ENCODE measurements around the gene ESRRA. TPM values are rescaled to one million over a fixed set of nuclear protein-coding genes. Genes with fewer than 3 reads are reported as not detected.

Gene ESRRA
- total and polyA plus RNA-seq, 2 donors = 13.3 to 53.2 TPM

Small RNAs within 50 kb of the gene (small RNA-seq; reads per million reads assigned to genes)
- gene MIR7155 = 0.18 reads per million
- not detected for gene RF00019

Other genes with a start within 250 kb of the ESRRA start
- 9.8 TPM for gene MACROD1, start 139.4 kb upstream of the ESRRA start, total RNA-seq
- gene MACROD1, start 139.4 kb upstream of the ESRRA start, polyA plus RNA-seq = 25.1 TPM
- gene STIP1, start 119.4 kb upstream of the ESRRA start, total RNA-seq = 42.7 TPM
- 84.0 TPM for gene STIP1, start 119.4 kb upstream of the ESRRA start, polyA plus RNA-seq
- gene FERMT3, start 98.8 kb upstream of the ESRRA start, total RNA-seq = 7.8 TPM
- 16.8 TPM for gene FERMT3, start 98.8 kb upstream of the ESRRA start, polyA plus RNA-seq
- 12.7 TPM for gene TRPT1, start 79.3 kb upstream of the ESRRA start, total RNA-seq
- 45.3 TPM for gene TRPT1, start 79.3 kb upstream of the ESRRA start, polyA plus RNA-seq
- 15.4 TPM for gene NUDT22, start 79.2 kb upstream of the ESRRA start, total RNA-seq
- 61.0 TPM for gene NUDT22, start 79.2 kb upstream of the ESRRA start, polyA plus RNA-seq
- 10.7 TPM for gene DNAJC4, start 75.0 kb upstream of the ESRRA start, total RNA-seq
- gene DNAJC4, start 75.0 kb upstream of the ESRRA start, polyA plus RNA-seq = 57.6 TPM
- 18.9 TPM for gene VEGFB, start 70.9 kb upstream of the ESRRA start, total RNA-seq
- 123 TPM for gene VEGFB, start 70.9 kb upstream of the ESRRA start, polyA plus RNA-seq
- gene FKBP2, start 64.4 kb upstream of the ESRRA start, total RNA-seq = 29.2 TPM
- gene FKBP2, start 64.4 kb upstream of the ESRRA start, polyA plus RNA-seq = 167 TPM
- gene PPP1R14B, start 58.6 kb upstream of the ESRRA start, total RNA-seq = 31.6 TPM
- gene PPP1R14B, start 58.6 kb upstream of the ESRRA start, polyA plus RNA-seq = 62.8 TPM
- gene PLCB3, start 54.0 kb upstream of the ESRRA start, total RNA-seq = 14.8 TPM
- 18.2 TPM for gene PLCB3, start 54.0 kb upstream of the ESRRA start, polyA plus RNA-seq
- 34.2 TPM for gene BAD, start 20.9 kb upstream of the ESRRA start, total RNA-seq
- gene BAD, start 20.9 kb upstream of the ESRRA start, polyA plus RNA-seq = 111 TPM
- 4.7 TPM for gene GPR137, start 19.7 kb upstream of the ESRRA start, total RNA-seq
- 48.3 TPM for gene GPR137, start 19.7 kb upstream of the ESRRA start, polyA plus RNA-seq
- not detected for gene KCNK4, start 14.2 kb upstream of the ESRRA start, total RNA-seq
- gene KCNK4, start 14.2 kb upstream of the ESRRA start, polyA plus RNA-seq = 0.13 TPM
- not detected for gene CATSPERZ, start 5.2 kb upstream of the ESRRA start, total RNA-seq
- gene CATSPERZ, start 5.2 kb upstream of the ESRRA start, polyA plus RNA-seq = 0.29 TPM
- 124 TPM for gene TRMT112, start 12.0 kb downstream of the ESRRA start, total RNA-seq
- gene TRMT112, start 12.0 kb downstream of the ESRRA start, polyA plus RNA-seq = 245 TPM
- 69.0 TPM for gene PRDX5, start 12.6 kb downstream of the ESRRA start, total RNA-seq
- 294 TPM for gene PRDX5, start 12.6 kb downstream of the ESRRA start, polyA plus RNA-seq
- 2.6 TPM for gene CCDC88B, start 34.7 kb downstream of the ESRRA start, total RNA-seq
- gene CCDC88B, start 34.7 kb downstream of the ESRRA start, polyA plus RNA-seq = 10.2 TPM
- 14.8 TPM for gene RPS6KA4, start 53.6 kb downstream of the ESRRA start, total RNA-seq
- gene RPS6KA4, start 53.6 kb downstream of the ESRRA start, polyA plus RNA-seq = 32.7 TPM